CD4-positive, alpha-beta T cell (primary cell): ENCODE data around the gene SLC28A1. TPM values are rescaled to one million over a fixed set of nuclear protein-coding genes. Genes with fewer than 3 reads are reported as not detected.

Experiments
- ATAC-seq: fragments of 200-7000 bp; cut with Tn5 transposase; one replicate; pipeline ENCODE4 v1.10.0; 2022; ENCODE audit warnings: mild to moderate bottlenecking; ENCODE audit not compliant: poor library complexity
- CTCF ChIA-PET: fragments of 350-600 bp; sonication (Branson Sonifier 250); formaldehyde crosslinking; loops from one replicate; lab custom pipeline; 2021; ENCODE audit warnings: antibody characterized with exemption, inconsistent platforms; lab: Charles Lee
- POLR2A ChIA-PET: fragments of 350-600 bp; sonication (Branson Sonifier 250); formaldehyde crosslinking; loops from one replicate; lab custom pipeline; 2021; ENCODE audit warnings: antibody characterized with exemption, inconsistent platforms; lab: Charles Lee
- DNase-seq, 14 experiments: peaks; one replicate each; pipeline ENCODE4 v3.0.0-alpha.2; 2013 to 2020; ENCODE audit warnings: mixed read lengths in 2 of 14
- H3K27ac ChIP-seq, 2 donors: one replicate each; pipeline versions ENCODE4 v1.5.1 to v1.7.0; 2013; ENCODE audit warnings: low read length in 2 of 2, low read depth in 1 of 2, mild to moderate bottlenecking in 1 of 2
- H3K27me3 ChIP-seq, 2 experiments: 1 replicate in 1 of 2; 2 replicates in 1 of 2; pipeline versions ENCODE4 v1.6.1 to v1.7.0; 2013; ENCODE audit warnings: low read length in 2 of 2, control low read depth in 1 of 2, mild to moderate bottlenecking in 1 of 2, moderate library complexity in 1 of 2; ENCODE audit not compliant: insufficient read depth in 2 of 2, control insufficient read depth in 1 of 2
- H3K36me3 ChIP-seq: one replicate; pipeline ENCODE4 v1.6.1; 2013; ENCODE audit warnings: low read length, control low read depth; ENCODE audit not compliant: insufficient read depth
- H3K4me1 ChIP-seq: one replicate; pipeline ENCODE4 v1.6.1; 2013; ENCODE audit warnings: low read length, control low read depth; ENCODE audit not compliant: insufficient read depth
- H3K4me3 ChIP-seq: one replicate; pipeline ENCODE4 v1.5.1; 2013; ENCODE audit warnings: mild to moderate bottlenecking, low read length, moderate library complexity
- H3K9me3 ChIP-seq, 2 experiments: 1 replicate in 1 of 2; 2 replicates in 1 of 2; pipeline versions ENCODE4 v1.6.1 to v1.7.0; 2013; ENCODE audit warnings: low read length in 2 of 2, mild to moderate bottlenecking in 2 of 2, control low read depth in 1 of 2, moderate library complexity in 1 of 2; ENCODE audit not compliant: control insufficient read depth in 1 of 2, insufficient read depth in 1 of 2
- H3K27ac Mint-ChIP-seq: one replicate; pipeline ENCODE4 v1.8.0; 2020; ENCODE audit warnings: mixed read lengths
- H3K27me3 Mint-ChIP-seq: one replicate; pipeline ENCODE4 v1.8.0; 2021; ENCODE audit warnings: mixed read lengths
- H3K36me3 Mint-ChIP-seq: one replicate; pipeline ENCODE4 v1.8.0; 2021; ENCODE audit warnings: low read depth, mixed read lengths
- H3K4me1 Mint-ChIP-seq: one replicate; pipeline ENCODE4 v1.8.0; 2021; ENCODE audit warnings: low read depth, mixed read lengths
- H3K4me3 Mint-ChIP-seq: one replicate; pipeline ENCODE4 v1.8.0; 2020; ENCODE audit warnings: mild to moderate bottlenecking, mixed read lengths
- H3K9me3 Mint-ChIP-seq: one replicate; pipeline ENCODE4 v1.8.0; 2020; ENCODE audit warnings: mixed read lengths
- intact Hi-C, 2 experiments: fragments of 100-400 bp; cut with DNase I in 1 of 2; cut with micrococcal nuclease in 1 of 2; formaldehyde crosslinking; loops; one replicate each; pipeline versions ENCODE4 v1.15.1 to v1.9.0; 2023 to 2025; cut with DNase I, micrococcal nuclease
- total RNA-seq, 174 experiments: library from RNA in 2 of 174; stranded (reverse) in 2 of 174; gene quantifications; one replicate each; pipeline ENCODE4 v1.2.3 and lab custom pipeline; 2021 to 2026
- TF ChIP-seq, protein P1 (sequence below): fragments of 200-600 bp; IDR thresholded peaks from one replicate; pipeline ENCODE4 v1.8.0; 2022; ENCODE audit warnings: antibody characterized with exemption, mild to moderate bottlenecking

Gene SLC28A1
- total RNA-seq, 2 experiments from 2014 or later: not detected

DNA sequence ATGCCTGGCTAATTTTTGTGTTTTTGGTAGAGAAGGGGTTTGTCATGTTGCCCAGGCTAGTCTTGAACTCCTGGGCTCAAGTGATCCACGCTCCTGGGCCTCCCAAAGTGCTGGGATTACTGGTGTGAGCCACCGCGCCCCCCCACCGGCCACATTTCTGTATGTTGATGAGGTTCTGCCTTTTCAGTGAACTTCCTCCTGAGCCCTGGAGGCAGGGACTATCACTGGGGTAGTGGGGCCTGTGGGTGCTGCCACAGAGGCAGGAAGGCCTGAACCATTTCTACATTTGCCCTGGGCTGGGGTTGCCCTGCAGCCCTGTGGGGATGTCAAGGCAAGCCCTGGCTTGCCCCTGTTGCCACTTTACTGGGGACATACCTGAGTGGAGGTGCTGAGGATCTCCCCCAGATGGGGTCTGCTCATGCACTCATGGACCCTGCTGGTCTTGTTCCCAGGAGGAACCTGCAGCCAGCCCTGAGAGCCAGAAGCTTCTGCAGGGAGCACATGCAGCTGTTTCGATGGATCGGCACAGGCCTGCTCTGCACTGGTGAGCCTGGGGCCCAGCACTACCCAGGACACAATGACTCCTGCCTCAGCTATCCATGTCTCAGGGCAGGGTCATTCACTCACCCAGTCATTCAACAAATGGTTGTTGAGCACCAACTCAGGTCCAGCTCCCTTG, 5.7 kb downstream of the SLC28A1 start:
- no peak overlapping the region for H3K4me3 ChIP-seq
- POLR2A ChIA-PET: no interaction called here
- H3K27ac Mint-ChIP-seq: no peak overlapping the region
- DNase-seq (no peak), ATAC-seq (no peak)
- H3K36me3 ChIP-seq: no peaks in the 10 kb centered on the region
- no peaks in the 10 kb centered on the region for H3K27me3 Mint-ChIP-seq
- intact Hi-C loops: loop anchor here in 1 of 2 experiments (5.0 kb wide), 1 partner anchor 58 kb away; no protein-coding TSS in a partner anchor
- CTCF ChIA-PET: no interaction called here
- H3K4me1 Mint-ChIP-seq: no peaks in the 10 kb centered on the region
- H3K27me3 ChIP-seq: no peaks in the 10 kb centered on the region
- H3K4me3 Mint-ChIP-seq: no peak overlapping the region
- no peaks in the 10 kb centered on the region for H3K9me3 Mint-ChIP-seq
- H3K36me3 Mint-ChIP-seq: no peaks in the 10 kb centered on the region
- H3K27ac ChIP-seq: no peak overlapping the region
- no peaks in the 10 kb centered on the region for H3K4me1 ChIP-seq
- H3K9me3 ChIP-seq: no peaks in the 10 kb centered on the region
- TF ChIP-seq, protein P1, sequence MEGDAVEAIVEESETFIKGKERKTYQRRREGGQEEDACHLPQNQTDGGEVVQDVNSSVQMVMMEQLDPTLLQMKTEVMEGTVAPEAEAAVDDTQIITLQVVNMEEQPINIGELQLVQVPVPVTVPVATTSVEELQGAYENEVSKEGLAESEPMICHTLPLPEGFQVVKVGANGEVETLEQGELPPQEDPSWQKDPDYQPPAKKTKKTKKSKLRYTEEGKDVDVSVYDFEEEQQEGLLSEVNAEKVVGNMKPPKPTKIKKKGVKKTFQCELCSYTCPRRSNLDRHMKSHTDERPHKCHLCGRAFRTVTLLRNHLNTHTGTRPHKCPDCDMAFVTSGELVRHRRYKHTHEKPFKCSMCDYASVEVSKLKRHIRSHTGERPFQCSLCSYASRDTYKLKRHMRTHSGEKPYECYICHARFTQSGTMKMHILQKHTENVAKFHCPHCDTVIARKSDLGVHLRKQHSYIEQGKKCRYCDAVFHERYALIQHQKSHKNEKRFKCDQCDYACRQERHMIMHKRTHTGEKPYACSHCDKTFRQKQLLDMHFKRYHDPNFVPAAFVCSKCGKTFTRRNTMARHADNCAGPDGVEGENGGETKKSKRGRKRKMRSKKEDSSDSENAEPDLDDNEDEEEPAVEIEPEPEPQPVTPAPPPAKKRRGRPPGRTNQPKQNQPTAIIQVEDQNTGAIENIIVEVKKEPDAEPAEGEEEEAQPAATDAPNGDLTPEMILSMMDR: no peak

- Mint-ChIP-seq H3K36me3 (no peaks in the 10 kb centered on the region), H3K4me1 (no peaks in the 10 kb centered on the region), H3K9me3 (no peaks in the 10 kb centered on the region), H3K4me3 (no peak overlapping the region), H3K27me3 (no peaks in the 10 kb centered on the region), H3K27ac (no peak overlapping the region)
- Histone ChIP-seq H3K4me3 (no peak overlapping the region), H3K9me3 (no peaks in the 10 kb centered on the region), H3K27me3 (no peaks in the 10 kb centered on the region), H3K27ac (no peak overlapping the region), H3K36me3 (no peaks in the 10 kb centered on the region), H3K4me1 (no peaks in the 10 kb centered on the region)
- no peak for DNase-seq
- POLR2A ChIA-PET: no interaction called here
- no peak for ATAC-seq
- TF ChIP-seq, protein P1: no peak
- CTCF ChIA-PET: no interaction called here
- intact Hi-C loops: loop anchor here in 1 of 2 experiments (5.0 kb wide), 1 partner anchor 58 kb away; no protein-coding TSS in a partner anchor
Measured at GRCh38 chr15:84890670-84891162, 6.3 kb downstream of the SLC28A1 start.

GRCh38 chr15:84891339-84891738, 6.9 kb downstream of the SLC28A1 start:
- POLR2A ChIA-PET: no interaction called here
- no peaks in the 10 kb centered on the region for H3K9me3 Mint-ChIP-seq
- Histone ChIP-seq H3K4me3 (no peak overlapping the region), H3K27ac (no peak overlapping the region), H3K36me3 (no peaks in the 10 kb centered on the region), H3K4me1 (no peaks in the 10 kb centered on the region), H3K9me3 (no peaks in the 10 kb centered on the region), H3K27me3 (no peaks in the 10 kb centered on the region)
- no peaks in the 10 kb centered on the region for H3K27me3 Mint-ChIP-seq
- no peak overlapping the region for H3K27ac Mint-ChIP-seq
- no peak for DNase-seq
- H3K4me1 Mint-ChIP-seq: no peaks in the 10 kb centered on the region
- intact Hi-C loops: loop anchor here in 1 of 2 experiments (5.0 kb wide), 1 partner anchor 59 kb away; no protein-coding TSS in a partner anchor
- no peak for ATAC-seq
- CTCF ChIA-PET: no interaction called here
- no peak overlapping the region for H3K4me3 Mint-ChIP-seq
- TF ChIP-seq, protein P1: no peak
- H3K36me3 Mint-ChIP-seq: no peaks in the 10 kb centered on the region
